ENCODE data around the gene ZBED4.

The ZBED4 gene

DNA sequence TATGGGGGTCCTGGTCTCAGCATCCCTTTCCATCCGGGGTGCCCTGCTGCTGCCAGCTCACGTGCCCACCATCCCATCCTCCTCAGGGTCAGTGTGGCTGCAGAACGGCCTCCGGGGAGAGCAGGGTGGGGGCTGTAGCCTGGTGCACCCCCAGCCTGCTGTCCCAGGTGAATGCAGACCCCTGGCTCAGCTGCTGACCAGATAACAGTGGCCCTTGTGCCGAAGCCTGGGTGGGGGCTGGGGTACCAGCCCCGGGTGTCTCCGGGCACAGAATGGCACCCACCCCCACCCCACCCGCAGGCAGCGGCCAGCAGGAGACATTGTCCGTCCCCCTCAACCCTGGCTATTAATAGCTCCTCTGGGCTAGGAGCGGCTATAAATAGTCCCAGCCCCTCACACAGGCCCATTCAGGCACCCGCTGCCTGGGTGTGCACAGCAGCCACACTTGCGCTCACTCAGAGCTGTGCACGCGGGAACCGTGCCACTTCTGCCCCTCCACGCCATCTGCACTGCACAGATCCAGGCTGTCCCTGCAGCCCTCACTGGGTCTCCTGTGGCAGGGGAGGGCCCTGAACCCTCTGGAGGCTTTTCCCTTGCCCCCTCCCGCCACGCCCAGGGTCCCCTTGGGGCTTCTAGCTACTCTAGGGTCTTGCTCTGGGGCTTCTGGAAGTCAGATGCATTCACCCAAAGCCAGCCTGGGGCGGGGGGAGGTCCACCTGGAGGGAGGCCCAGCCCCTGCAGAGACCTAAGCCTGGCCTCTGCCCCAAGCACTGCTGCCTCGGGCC, 83.5 kb downstream of the ZBED4 start:
- TF ChIP-seq, protein P1, sequence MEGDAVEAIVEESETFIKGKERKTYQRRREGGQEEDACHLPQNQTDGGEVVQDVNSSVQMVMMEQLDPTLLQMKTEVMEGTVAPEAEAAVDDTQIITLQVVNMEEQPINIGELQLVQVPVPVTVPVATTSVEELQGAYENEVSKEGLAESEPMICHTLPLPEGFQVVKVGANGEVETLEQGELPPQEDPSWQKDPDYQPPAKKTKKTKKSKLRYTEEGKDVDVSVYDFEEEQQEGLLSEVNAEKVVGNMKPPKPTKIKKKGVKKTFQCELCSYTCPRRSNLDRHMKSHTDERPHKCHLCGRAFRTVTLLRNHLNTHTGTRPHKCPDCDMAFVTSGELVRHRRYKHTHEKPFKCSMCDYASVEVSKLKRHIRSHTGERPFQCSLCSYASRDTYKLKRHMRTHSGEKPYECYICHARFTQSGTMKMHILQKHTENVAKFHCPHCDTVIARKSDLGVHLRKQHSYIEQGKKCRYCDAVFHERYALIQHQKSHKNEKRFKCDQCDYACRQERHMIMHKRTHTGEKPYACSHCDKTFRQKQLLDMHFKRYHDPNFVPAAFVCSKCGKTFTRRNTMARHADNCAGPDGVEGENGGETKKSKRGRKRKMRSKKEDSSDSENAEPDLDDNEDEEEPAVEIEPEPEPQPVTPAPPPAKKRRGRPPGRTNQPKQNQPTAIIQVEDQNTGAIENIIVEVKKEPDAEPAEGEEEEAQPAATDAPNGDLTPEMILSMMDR (IDR thresholded peaks at IDR 0.05; ENCODE audit: borderline replicate concordance, control extremely low read depth, extremely low read depth, insufficient read depth, missing control alignments) = no peak
- no peak for DNase-seq (ENCODE audit: low spot score)
- in situ Hi-C loops (cut with MboI; ENCODE audit: low sequenced_read_pairs, unreplicated experiment) = no loop called here

DNA sequence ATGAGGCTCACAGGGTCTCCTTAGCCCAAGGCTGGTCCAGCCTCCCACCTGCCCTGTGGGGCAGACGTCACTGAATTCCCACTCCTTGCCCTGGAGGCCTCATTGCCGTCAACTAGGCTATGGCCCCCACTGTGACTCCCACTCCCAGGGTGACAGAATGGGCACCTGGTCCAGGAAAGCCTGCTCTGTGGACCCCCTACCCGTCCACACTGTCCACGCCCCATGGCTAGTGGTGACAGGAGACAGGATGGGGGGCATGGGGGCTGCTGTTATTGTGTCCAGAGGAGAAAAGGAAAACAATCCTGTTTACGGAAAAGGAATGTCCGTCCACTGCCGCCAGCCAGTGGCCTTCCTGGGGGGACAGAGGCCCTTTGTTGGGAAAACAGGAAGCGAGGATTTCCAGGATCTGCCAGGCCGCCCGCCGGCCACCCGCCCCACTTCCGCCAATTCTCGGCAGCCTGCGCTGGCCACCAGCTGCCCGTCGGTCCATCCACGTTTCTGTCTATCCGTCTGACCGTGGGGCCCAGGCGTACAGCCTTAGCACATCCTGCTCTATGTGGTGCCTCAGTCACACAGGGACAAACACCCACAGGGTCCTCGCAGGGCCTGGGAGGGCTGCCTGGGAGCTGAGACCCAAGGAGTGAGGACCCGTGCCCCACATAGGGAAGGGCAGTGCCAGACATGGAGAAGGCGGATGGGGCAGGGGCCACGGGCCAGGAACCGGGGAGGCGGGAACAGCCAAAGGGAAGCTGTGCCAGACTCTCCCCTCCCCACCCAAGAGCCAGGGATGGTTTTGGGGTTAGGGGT, 84.3 kb downstream of the ZBED4 start:
- DNase-seq (ENCODE audit: low spot score) = no peak
- in situ Hi-C loops (cut with MboI; ENCODE audit: low sequenced_read_pairs, unreplicated experiment) = no loop called here
- TF ChIP-seq, protein P1 (IDR thresholded peaks at IDR 0.05; ENCODE audit: borderline replicate concordance, control extremely low read depth, extremely low read depth, insufficient read depth, missing control alignments) = no peak

DNA sequence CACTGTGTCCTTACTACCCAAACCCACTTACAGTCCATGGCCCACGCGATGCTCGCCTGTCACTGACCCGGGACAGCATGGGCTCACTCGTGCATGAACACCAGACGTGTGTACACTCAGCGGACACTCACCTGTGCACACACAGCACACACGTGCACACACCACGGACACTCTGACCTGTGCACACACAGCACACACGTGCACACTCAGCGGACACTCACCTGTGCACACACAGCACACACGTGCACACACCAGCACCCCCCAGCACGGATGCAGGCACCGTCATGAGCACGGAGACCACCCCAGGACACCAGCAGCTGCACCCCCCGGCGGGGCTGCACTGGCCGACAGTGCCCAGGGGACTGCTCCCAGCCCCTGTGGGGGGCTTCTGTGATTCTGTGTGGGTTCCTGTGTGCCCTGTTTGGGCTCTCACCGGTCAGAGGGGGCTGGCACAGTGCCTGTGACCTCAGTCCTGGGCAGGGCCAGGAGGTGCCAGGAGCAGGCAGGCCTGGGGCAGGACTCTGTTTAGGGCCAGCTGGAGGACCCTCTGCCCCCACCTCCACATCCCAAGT, 85.0 kb downstream of the ZBED4 start:
- no peak for DNase-seq (ENCODE audit: low spot score)
- in situ Hi-C loops (cut with MboI; ENCODE audit: low sequenced_read_pairs, unreplicated experiment) = no loop called here
- TF ChIP-seq, protein P1 (IDR thresholded peaks at IDR 0.05; ENCODE audit: borderline replicate concordance, control extremely low read depth, extremely low read depth, insufficient read depth, missing control alignments) = no peak
